ENCODE data around the gene LEMD2. TPM values are rescaled to one million over a fixed set of nuclear protein-coding genes. Genes with fewer than 3 reads are reported as not detected.

Gene LEMD2
- total RNA-seq, 1 experiment from 2014 or later: 75.8 TPM

GRCh38 chr6:33791620-33792019 lies 2.7 kb upstream of the LEMD2 start:
- no peaks in the 10 kb centered on the region for H3K27me3 ChIP-seq (replicated peaks; ENCODE audit: insufficient read depth, low read depth, low read length, poor library complexity)

GRCh38 chr6:33790910-33791309 lies 2.0 kb upstream of the LEMD2 start:
- intact Hi-C loops (cut with micrococcal nuclease; ENCODE audit: unreplicated experiment): no loop called here
- no TSS peak for BruUV-seq (replicated peaks)
- no peaks in the 10 kb centered on the region for H3K9me3 ChIP-seq (ENCODE audit: low read depth, low read length, poor library complexity, severe bottlenecking)
- POLR2A ChIA-PET (ENCODE audit: low non-redundant PET): no interaction called here
- no peaks in the 10 kb centered on the region for H3K36me3 ChIP-seq (ENCODE audit: insufficient read depth, low read length, poor library complexity, severe bottlenecking)
- no peak overlapping the region for H3K27ac ChIP-seq (ENCODE audit: low read depth, low read length, poor library complexity, severe bottlenecking)
- no peak overlapping the region for H3K4me3 ChIP-seq (ENCODE audit: low read depth, low read length, poor library complexity, severe bottlenecking)
- no peak for DNase-seq (ENCODE audit: low spot score)
- no peaks in the 10 kb centered on the region for H3K27me3 ChIP-seq (replicated peaks; ENCODE audit: insufficient read depth, low read depth, low read length, poor library complexity)
- CTCF ChIA-PET: no interaction called here
- no peak for TF ChIP-seq CTCF (conservative IDR thresholded peaks at IDR 0.05; ENCODE audit: low read depth, low read length)
- no peak for TF ChIP-seq EZH2 (IDR thresholded peaks at IDR 0.05; ENCODE audit: borderline replicate concordance, low read depth, low read length, poor library complexity, severe bottlenecking)
- peaks cover 14% of the 10 kb centered on the region for H3K4me1 ChIP-seq (ENCODE audit: insufficient read depth, low read length, poor library complexity, severe bottlenecking)

More at GRCh38 chr6:33791620-33792019, 2.7 kb upstream of the LEMD2 start:
- Histone ChIP-seq H3K9me3 (ENCODE audit: low read depth, low read length, poor library complexity, severe bottlenecking) (no peaks in the 10 kb centered on the region), H3K36me3 (ENCODE audit: insufficient read depth, low read length, poor library complexity, severe bottlenecking) (no peaks in the 10 kb centered on the region), H3K4me3 (ENCODE audit: low read depth, low read length, poor library complexity, severe bottlenecking) (no peak overlapping the region), H3K27ac (ENCODE audit: low read depth, low read length, poor library complexity, severe bottlenecking) (no peak overlapping the region), H3K4me1 (ENCODE audit: insufficient read depth, low read length, poor library complexity, severe bottlenecking) (peaks cover 11% of the 10 kb centered on the region)
- ChIA-PET CTCF (no interaction called here), POLR2A (ENCODE audit: low non-redundant PET) (no interaction called here)
- intact Hi-C loops (cut with micrococcal nuclease; ENCODE audit: unreplicated experiment): no loop called here
- no peak for DNase-seq (ENCODE audit: low spot score)
- TF ChIP-seq CTCF (conservative IDR thresholded peaks at IDR 0.05; ENCODE audit: low read depth, low read length) (no peak), EZH2 (IDR thresholded peaks at IDR 0.05; ENCODE audit: borderline replicate concordance, low read depth, low read length, poor library complexity, severe bottlenecking) (no peak)
- BruUV-seq (replicated peaks): no TSS peak

GRCh38 chr6:33790379-33790778 lies 1.4 kb upstream of the LEMD2 start:
- BruUV-seq (replicated peaks): no TSS peak
- no peaks in the 10 kb centered on the region for H3K9me3 ChIP-seq (ENCODE audit: low read depth, low read length, poor library complexity, severe bottlenecking)

More at GRCh38 chr6:33790379-33790778, 1.4 kb upstream of the LEMD2 start:
- no peak for DNase-seq (ENCODE audit: low spot score)
- Histone ChIP-seq H3K4me1 (ENCODE audit: insufficient read depth, low read length, poor library complexity, severe bottlenecking) (peaks cover 18% of the 10 kb centered on the region), H3K27me3 (replicated peaks; ENCODE audit: insufficient read depth, low read depth, low read length, poor library complexity) (no peaks in the 10 kb centered on the region), H3K4me3 (ENCODE audit: low read depth, low read length, poor library complexity, severe bottlenecking) (no peak overlapping the region), H3K36me3 (ENCODE audit: insufficient read depth, low read length, poor library complexity, severe bottlenecking) (peaks cover 4% of the 10 kb centered on the region), H3K27ac (ENCODE audit: low read depth, low read length, poor library complexity, severe bottlenecking) (no peak overlapping the region)
- no peak for TF ChIP-seq EZH2 (IDR thresholded peaks at IDR 0.05; ENCODE audit: borderline replicate concordance, low read depth, low read length, poor library complexity, severe bottlenecking)
- TF ChIP-seq CTCF (conservative IDR thresholded peaks at IDR 0.05; ENCODE audit: low read depth, low read length): no peak
- intact Hi-C loops (cut with micrococcal nuclease; ENCODE audit: unreplicated experiment): no loop called here
- ChIA-PET POLR2A (ENCODE audit: low non-redundant PET) (no interaction called here), CTCF (no interaction called here)
